Karpas-422 (cell line): ENCODE data around the gene HLA-DRB1. TPM values are rescaled to one million over a fixed set of nuclear protein-coding genes. Genes with fewer than 3 reads are reported as not detected.
"Not testable (repeated sequence)": the region's sequence is repeated elsewhere in the genome, so short reads cannot be mapped to it uniquely, and the experiment has no call there.

Experiments used
- DNase-seq: peaks from one replicate; pipeline ENCODE4 v3.0.0-alpha.2; 2015
- H2AFZ ChIP-seq: fragments of 200-600 bp; sonication (generic); 2 replicates; pipeline ENCODE4 v1.6.1; 2014; ENCODE audit warnings: antibody characterized with exemption, low read length, mixed read lengths
- H3K27ac ChIP-seq: fragments of 200-600 bp; sonication (generic); 2 replicates; pipeline ENCODE4 v1.5.1; 2014; ENCODE audit warnings: mild to moderate bottlenecking, low read length, moderate library complexity
- H3K27me3 ChIP-seq: fragments of 200-600 bp; sonication (generic); 2 replicates; pipeline ENCODE4 v1.6.1; 2014; ENCODE audit warnings: low read length, mixed read lengths
- H3K36me3 ChIP-seq: fragments of 200-600 bp; sonication (generic); 2 replicates; pipeline ENCODE4 v1.6.1; 2014; ENCODE audit warnings: low read length, mixed read lengths; ENCODE audit not compliant: insufficient read depth
- H3K4me1 ChIP-seq: fragments of 200-600 bp; sonication (generic); 2 replicates; pipeline ENCODE4 v1.6.1; 2014; ENCODE audit warnings: mild to moderate bottlenecking, low read length, mixed read lengths
- H3K4me2 ChIP-seq: fragments of 200-600 bp; sonication (generic); 2 replicates; pipeline ENCODE4 v1.6.1; 2014; ENCODE audit warnings: low read length, low read depth, mild to moderate bottlenecking; ENCODE audit not compliant: poor library complexity, severe bottlenecking
- H3K4me3 ChIP-seq: fragments of 200-600 bp; sonication (generic); 2 replicates; pipeline ENCODE4 v1.5.1; 2014; ENCODE audit warnings: mild to moderate bottlenecking, antibody characterized with exemption, low read length, mixed read lengths
- H3K79me2 ChIP-seq: fragments of 200-600 bp; sonication (generic); 2 replicates; pipeline ENCODE4 v1.6.1; 2014; ENCODE audit warnings: mild to moderate bottlenecking, low read length, mixed read lengths
- H3K9ac ChIP-seq: fragments of 200-600 bp; sonication (generic); 2 replicates; pipeline ENCODE4 v1.6.0; 2014; ENCODE audit warnings: low read length
- H3K9me2 ChIP-seq: fragments of 200-600 bp; sonication (generic), shearing (Covaris generic); replicated peaks from 2 replicates; pipeline ENCODE4 v1.6.0; 2014; ENCODE audit warnings: mild to moderate bottlenecking, low read length, moderate library complexity; ENCODE audit not compliant: insufficient read depth
- H3K9me3 ChIP-seq: fragments of 300-700, 200-600 bp; sonication (generic); 2 replicates; pipeline ENCODE4 v1.6.1; 2014; ENCODE audit warnings: low read length, mixed read lengths
- H4K20me1 ChIP-seq: fragments of 200-600 bp; sonication (generic); 2 replicates; pipeline ENCODE4 v1.6.1; 2014; ENCODE audit warnings: mild to moderate bottlenecking, antibody characterized with exemption, low read length, low read depth; ENCODE audit not compliant: insufficient read depth
- total RNA-seq: library from RNA; depleted of rRNA; stranded (reverse); fragments of >200 nt; shearing (Covaris generic); gene quantifications from 2 replicates; pipeline ENCODE4 v1.2.3, GENCODE V29; 2014; ENCODE audit warnings: low replicate concordance; rRNA removed

Gene HLA-DRB1
- 281 and 366 TPM in 2 replicates for total RNA-seq

DNA sequence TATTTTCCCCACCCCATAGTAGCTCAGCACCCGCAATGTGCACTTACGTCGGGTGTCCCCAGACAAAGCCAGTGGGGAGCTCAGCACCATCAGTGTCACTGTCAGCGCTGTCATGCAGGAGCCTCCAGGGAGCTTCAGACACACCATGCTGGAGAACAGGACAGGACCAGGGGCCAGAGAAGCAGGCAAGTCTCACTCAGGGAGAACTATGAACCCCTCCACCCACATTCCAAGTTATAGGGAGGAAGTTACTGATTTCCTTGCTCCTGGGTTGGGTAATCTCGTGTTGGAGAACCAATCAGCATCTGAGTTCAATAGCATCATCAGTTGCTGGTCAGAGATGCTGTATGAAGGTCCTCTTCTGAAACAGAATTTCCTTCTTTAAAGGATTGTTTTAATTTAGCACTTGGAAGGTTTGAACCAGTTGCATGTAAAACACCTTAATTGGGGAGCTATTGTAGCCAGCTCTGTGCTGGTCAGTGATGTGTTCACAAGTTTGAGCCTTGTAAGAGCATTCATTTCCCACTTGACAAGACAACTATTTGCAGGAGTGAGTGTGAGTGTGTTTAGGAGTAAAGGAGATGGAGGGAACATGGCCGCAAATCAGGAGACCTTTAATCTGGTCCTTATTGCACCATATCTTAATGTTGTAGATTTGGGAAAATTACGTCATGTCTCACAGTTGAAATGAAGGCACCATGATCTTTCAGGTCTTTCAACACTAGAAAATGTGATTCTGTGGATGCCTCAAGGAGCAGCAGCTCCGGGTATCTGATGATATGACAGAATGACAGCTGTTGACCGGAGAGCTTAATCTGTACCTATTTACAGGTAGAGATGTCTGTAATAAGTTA, at the start of gene HLA-DRB1:
HLA-DRB1 (minus strand) TSS at position 253 of the 854 bp plus-strand sequence; CDS start at position 147, 106 bp downstream.
- Histone ChIP-seq H3K9me3 (no peaks in the 10 kb centered on the region), H3K36me3 (no peaks in the 10 kb centered on the region), H3K27me3 (no peaks in the 10 kb centered on the region), H2AFZ (peak within 1 kb of the TSS; percentile 93; the same call in 1 of the 2 replicates), H3K9ac (peak within 1 kb of the TSS; percentile 71), H3K9me2 (no peaks in the 10 kb centered on the region), H3K27ac (peak within 1 kb of the TSS; percentile 74), H3K79me2 (peaks cover 45% of the 10 kb centered on the region), H3K4me2 (peak within 1 kb of the TSS; percentile 89), H3K4me1 (peaks cover 43% of the 10 kb centered on the region), H3K4me3 (peak within 1 kb of the TSS; percentile 69), H4K20me1 (no peaks in the 10 kb centered on the region; the same call in 1 of the 2 replicates)
- DNase-seq = peak; percentile 87

DNA sequence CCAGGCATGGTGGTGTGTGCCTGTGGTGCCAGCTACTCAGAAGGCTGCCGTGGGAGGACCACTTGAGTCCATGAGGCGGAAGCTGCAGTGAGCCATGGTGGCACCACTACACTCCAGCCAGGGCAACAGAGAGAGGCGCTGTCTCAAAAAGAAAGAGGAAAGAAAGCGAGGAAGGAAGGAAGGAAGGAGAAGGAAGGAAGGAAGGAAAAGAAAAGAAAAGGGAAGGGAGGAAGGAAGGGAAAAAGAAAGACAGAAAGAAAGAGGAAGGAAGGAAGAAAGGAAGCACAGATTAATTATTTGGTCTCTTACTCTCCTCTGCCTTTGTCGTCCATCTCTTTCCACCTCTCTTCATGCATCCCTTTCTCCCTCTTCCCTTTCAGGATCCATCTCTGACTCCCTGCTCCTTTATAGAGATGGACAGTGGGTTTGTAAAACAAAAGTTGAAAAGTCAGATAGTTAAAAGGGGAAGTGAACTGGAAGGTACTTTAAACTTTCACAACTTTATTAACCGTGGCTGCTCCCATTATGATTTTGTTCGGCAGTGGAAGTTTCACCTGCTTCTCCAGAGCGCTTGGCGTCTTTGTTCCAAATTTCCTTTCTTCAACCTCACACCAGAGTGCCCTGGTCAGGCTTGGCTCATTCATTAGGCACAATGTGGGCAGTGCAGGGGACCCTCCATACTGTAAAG, 49.0 kb upstream of the HLA-DRB1 start:
- Histone ChIP-seq H3K4me3 (peak overlapping the region; percentile 76), H2AFZ (no peak overlapping the region), H3K79me2 (peaks cover 28% of the 10 kb centered on the region), H3K27ac (peak overlapping the region; percentile 76), H4K20me1 (no peaks in the 10 kb centered on the region), H3K36me3 (peaks cover 13% of the 10 kb centered on the region), H3K9me3 (no peaks in the 10 kb centered on the region), H3K27me3 (no peaks in the 10 kb centered on the region), H3K4me2 (peak overlapping the region; percentile 95), H3K9me2 (no peaks in the 10 kb centered on the region), H3K4me1 (peaks cover 52% of the 10 kb centered on the region), H3K9ac (peak overlapping the region; percentile 85)
- peak; percentile 47 for DNase-seq

DNA sequence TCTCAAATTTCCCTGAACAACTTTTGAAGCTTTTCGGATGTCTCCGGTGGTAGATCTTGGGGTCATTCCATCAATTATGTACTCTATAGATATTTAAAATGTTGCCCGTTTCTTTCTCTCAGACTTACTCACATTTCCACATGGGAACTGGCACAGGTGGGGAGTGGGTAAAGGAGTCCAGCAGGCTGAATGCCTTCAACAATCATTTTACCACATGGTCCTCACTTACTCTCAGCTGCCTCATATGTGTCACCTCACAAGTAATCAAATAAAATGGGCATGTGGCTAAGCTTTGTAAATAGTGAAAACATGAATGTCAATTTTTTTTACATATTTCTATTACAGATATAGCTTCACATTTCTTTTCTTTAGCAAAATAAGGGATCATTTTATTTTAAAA, 48.2 kb upstream of the HLA-DRB1 start:
- Histone ChIP-seq H3K79me2 (peaks cover 28% of the 10 kb centered on the region), H3K27ac (peak overlapping the region; percentile 75), H3K4me2 (peak overlapping the region; percentile 95)

DNA sequence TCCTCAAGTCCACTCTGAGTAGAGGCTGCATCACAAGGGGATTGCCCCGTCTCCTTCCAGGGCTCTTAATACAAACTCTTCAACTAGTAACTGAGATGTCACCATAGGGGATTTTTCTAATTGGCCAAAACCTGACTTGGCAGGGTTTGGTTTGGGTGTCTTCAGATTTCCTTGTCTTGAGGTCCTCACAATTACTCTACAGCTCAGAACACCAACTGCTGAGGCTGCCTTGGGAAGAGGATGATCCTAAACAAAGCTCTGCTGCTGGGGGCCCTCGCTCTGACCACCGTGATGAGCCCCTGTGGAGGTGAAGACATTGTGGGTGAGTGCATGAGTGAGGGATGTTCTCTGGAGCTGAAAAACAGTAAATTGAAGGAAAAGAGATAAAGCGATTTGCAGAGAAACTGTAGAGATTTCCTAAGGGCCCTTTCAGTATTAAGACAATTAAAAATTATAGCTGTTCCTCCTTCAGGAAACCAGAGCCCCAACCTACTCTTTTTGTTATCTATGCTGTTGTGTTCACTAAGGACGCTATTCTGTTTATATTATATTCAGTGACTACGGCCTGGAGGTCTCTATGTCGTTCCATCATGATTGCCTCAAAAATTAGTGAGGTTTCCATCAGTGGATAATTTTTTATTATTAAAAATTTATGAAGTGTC, 47.7 kb upstream of the HLA-DRB1 start, which contains the start of gene HLA-DQA1:
HLA-DQA1 (plus strand) TSS at position 188 of the 662 bp plus-strand sequence; CDS start at position 241, 53 bp downstream.
- Histone ChIP-seq H3K4me1 (peaks cover 56% of the 10 kb centered on the region), H3K4me3 (peak within 1 kb of the TSS; percentile 76), H2AFZ (0 out of 2 replicates have a peak within 1 kb of the TSS, but pooled peaks have one; percentile 2), H3K27ac (peak within 1 kb of the TSS; percentile 75), H3K27me3 (no peaks in the 10 kb centered on the region), H3K36me3 (peaks cover 10% of the 10 kb centered on the region), H3K79me2 (peaks cover 28% of the 10 kb centered on the region), H3K4me2 (peak within 1 kb of the TSS; percentile 95), H3K9ac (peak within 1 kb of the TSS; percentile 85), H3K9me3 (no peaks in the 10 kb centered on the region), H3K9me2 (no peaks in the 10 kb centered on the region), H4K20me1 (no peaks in the 10 kb centered on the region)
- DNase-seq = peak; percentile 96

More for the DNA sequence above, 48.2 kb upstream of the HLA-DRB1 start:
- no peak overlapping the region for H2AFZ ChIP-seq
- H4K20me1 ChIP-seq = no peaks in the 10 kb centered on the region
- H3K9ac ChIP-seq = peak overlapping the region; percentile 85
- H3K9me2 ChIP-seq = no peaks in the 10 kb centered on the region
- H3K27me3 ChIP-seq = no peaks in the 10 kb centered on the region
- H3K4me3 ChIP-seq = peak overlapping the region; percentile 76
- H3K36me3 ChIP-seq = peaks cover 10% of the 10 kb centered on the region
- DNase-seq = peak; percentile 59
- H3K9me3 ChIP-seq = no peaks in the 10 kb centered on the region
- H3K4me1 ChIP-seq = peaks cover 52% of the 10 kb centered on the region

DNA sequence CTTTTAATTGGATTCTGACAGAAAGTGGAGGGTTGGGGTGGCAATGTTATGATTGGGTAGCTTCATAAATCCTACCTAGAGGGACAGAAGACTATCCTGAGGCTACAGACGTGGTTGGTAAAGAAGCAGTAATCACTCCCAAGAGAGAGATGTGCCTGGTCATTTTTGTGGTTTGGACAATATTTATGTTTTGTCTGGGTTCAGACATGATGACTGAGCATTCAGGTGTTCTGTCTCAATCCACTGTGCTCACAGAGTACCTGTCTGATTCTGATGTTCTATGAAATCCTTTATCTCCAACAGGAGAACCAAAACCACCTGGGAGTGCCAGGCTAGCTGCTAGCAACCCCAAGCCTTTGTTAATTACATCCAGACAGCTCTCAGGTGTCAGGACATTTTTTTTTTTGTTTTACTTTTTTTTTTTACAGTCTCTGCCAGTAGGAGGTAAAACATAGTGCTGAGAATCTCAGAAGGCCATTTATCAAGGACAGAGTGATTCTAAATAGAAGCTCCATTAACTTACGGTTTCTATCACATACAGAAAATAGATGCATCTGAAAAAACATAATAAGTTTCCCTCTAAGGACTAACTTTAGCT, 46.0 kb upstream of the HLA-DRB1 start:
- H3K4me2 ChIP-seq = no peak overlapping the region
- H3K4me3 ChIP-seq = no peak overlapping the region
- no peaks in the 10 kb centered on the region for H4K20me1 ChIP-seq
- H3K9ac ChIP-seq = no peak overlapping the region
- H3K36me3 ChIP-seq = peaks cover 10% of the 10 kb centered on the region
- no peaks in the 10 kb centered on the region for H3K9me3 ChIP-seq
- no peak overlapping the region for H3K27ac ChIP-seq
- H3K4me1 ChIP-seq = peaks cover 61% of the 10 kb centered on the region
- H3K79me2 ChIP-seq = peaks cover 28% of the 10 kb centered on the region
- H3K9me2 ChIP-seq = no peaks in the 10 kb centered on the region
- H2AFZ ChIP-seq = peak overlapping the region; percentile 9; the same call in 1 of the 2 replicates
- H3K27me3 ChIP-seq = no peaks in the 10 kb centered on the region
- DNase-seq = peak; percentile 53

DNA sequence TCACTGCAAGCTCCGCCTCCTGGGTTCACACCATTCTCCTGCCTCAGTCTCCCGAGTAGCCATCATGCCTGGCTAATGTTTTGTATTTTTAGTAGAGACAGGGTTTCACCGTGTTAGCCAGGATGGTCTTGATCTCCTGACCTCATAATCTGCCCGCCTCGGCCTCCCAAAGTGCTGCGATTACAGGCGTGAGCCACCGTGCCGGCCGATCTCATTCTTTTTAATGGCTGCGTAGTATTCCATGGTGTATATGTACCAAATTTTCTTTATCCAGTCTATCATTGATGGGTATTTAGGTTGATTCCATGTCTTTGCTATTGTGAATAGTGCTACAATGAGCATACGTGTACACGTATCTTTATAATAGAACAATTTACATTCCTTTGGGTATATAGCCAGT, 40.1 kb upstream of the HLA-DRB1 start:
- H3K9me2 ChIP-seq, DNase-seq, H3K79me2 ChIP-seq, H3K9me3 ChIP-seq, H3K4me2 ChIP-seq, H2AFZ ChIP-seq, H3K27me3 ChIP-seq, H3K36me3 ChIP-seq, H4K20me1 ChIP-seq, H3K4me3 ChIP-seq, H3K9ac ChIP-seq, H3K27ac ChIP-seq: not testable (repeated sequence)
- H3K4me1 ChIP-seq = peaks cover 52% of the 10 kb centered on the region

DNA sequence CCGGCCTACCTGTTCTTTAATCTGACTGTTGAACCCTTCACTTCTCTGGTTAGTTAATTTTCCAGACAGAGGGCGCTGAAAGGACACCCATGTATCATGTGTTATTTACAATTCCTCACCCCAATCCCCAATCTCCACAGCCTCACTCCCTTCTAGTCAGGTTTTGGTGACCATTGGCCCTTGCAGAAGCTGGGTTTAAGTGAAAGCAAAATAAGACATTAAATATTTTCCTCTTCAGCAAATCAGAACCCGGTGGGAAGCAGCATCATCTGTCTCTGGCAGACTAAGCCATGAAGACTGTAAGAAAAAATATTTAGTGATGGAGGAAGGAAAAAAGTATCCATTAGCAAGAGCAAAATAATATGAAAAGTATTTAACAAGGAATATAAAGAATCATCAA, 38.2 kb upstream of the HLA-DRB1 start:
- H3K9ac ChIP-seq = peak overlapping the region; percentile 9; the same call in 1 of the 2 replicates
- no peaks in the 10 kb centered on the region for H3K36me3 ChIP-seq
- peak; percentile 91 for DNase-seq
- no peaks in the 10 kb centered on the region for H3K79me2 ChIP-seq
- peak overlapping the region; percentile 98 for H3K27ac ChIP-seq
- H2AFZ ChIP-seq = peak overlapping the region; percentile 52; the same call in 1 of the 2 replicates
- H3K9me2 ChIP-seq = no peaks in the 10 kb centered on the region
- H3K4me3 ChIP-seq = no peak overlapping the region
- H3K27me3 ChIP-seq = no peaks in the 10 kb centered on the region
- peaks cover 70% of the 10 kb centered on the region for H3K4me1 ChIP-seq
- no peaks in the 10 kb centered on the region for H3K9me3 ChIP-seq
- H4K20me1 ChIP-seq = no peaks in the 10 kb centered on the region
- H3K4me2 ChIP-seq = peak overlapping the region; percentile 49
